ENCODE data around the gene TBX22.
"Not testable (repeated sequence)": the region's sequence is repeated elsewhere in the genome, so short reads cannot be mapped to it uniquely, and the experiment has no call there.

TBX22 gene

DNA sequence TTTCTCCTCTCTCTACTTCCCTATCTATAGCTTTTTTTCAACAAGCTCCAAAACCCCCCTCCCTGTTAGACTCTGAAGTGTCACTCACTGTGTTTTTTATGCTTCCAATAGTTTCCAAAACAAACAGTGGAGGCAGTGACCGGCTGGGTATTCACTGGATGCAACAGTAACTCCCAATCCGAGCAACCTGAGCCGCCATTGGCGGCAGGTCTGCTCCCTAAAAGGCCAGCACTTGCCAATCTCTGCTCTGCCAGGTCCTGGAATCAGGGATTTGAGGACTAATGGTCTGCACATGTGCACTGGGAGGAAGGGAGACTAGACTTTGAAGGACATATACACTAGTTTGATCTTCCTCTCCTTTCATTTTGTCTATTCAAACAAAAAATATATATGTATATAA, 7.1 kb downstream of the TBX22 start:
- TF ChIP-seq FOXK2 (IDR thresholded peaks at IDR 0.05) (no peak), SP1 (IDR thresholded peaks at IDR 0.05) (no peak), SUZ12 (IDR thresholded peaks at IDR 0.05) (no peak), L3MBTL2 (conservative IDR thresholded peaks at IDR 0.05) (no peak), CTBP1 (IDR thresholded peaks at IDR 0.05; ENCODE audit: borderline replicate concordance) (no peak), NFRKB (IDR thresholded peaks at IDR 0.05) (no peak), ZNF384 (IDR thresholded peaks at IDR 0.05) (no peak), ARNT (IDR thresholded peaks at IDR 0.05) (no peak), FOXA1 (IDR thresholded peaks at IDR 0.05) (no peak), FOXM1 (IDR thresholded peaks at IDR 0.05; ENCODE audit: borderline replicate concordance) (no peak), ELF4 (IDR thresholded peaks at IDR 0.05) (no peak), LEF1 (IDR thresholded peaks at IDR 0.05; ENCODE audit: borderline replicate concordance) (no peak), HDGF (IDR thresholded peaks at IDR 0.05; ENCODE audit: borderline replicate concordance) (no peak), BHLHE40 (IDR thresholded peaks at IDR 0.05; ENCODE audit: borderline replicate concordance) (no peak), TARDBP (IDR thresholded peaks at IDR 0.05) (no peak)
- TF ChIP-seq, protein P1, sequence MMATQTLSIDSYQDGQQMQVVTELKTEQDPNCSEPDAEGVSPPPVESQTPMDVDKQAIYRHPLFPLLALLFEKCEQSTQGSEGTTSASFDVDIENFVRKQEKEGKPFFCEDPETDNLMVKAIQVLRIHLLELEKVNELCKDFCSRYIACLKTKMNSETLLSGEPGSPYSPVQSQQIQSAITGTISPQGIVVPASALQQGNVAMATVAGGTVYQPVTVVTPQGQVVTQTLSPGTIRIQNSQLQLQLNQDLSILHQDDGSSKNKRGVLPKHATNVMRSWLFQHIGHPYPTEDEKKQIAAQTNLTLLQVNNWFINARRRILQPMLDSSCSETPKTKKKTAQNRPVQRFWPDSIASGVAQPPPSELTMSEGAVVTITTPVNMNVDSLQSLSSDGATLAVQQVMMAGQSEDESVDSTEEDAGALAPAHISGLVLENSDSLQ (IDR thresholded peaks at IDR 0.05) = no peak
- CTCF ChIA-PET = no interaction called here
- no peak for DNase-seq (ENCODE audit: extremely low spot score)
- POLR2A ChIA-PET = no interaction called here

DNA sequence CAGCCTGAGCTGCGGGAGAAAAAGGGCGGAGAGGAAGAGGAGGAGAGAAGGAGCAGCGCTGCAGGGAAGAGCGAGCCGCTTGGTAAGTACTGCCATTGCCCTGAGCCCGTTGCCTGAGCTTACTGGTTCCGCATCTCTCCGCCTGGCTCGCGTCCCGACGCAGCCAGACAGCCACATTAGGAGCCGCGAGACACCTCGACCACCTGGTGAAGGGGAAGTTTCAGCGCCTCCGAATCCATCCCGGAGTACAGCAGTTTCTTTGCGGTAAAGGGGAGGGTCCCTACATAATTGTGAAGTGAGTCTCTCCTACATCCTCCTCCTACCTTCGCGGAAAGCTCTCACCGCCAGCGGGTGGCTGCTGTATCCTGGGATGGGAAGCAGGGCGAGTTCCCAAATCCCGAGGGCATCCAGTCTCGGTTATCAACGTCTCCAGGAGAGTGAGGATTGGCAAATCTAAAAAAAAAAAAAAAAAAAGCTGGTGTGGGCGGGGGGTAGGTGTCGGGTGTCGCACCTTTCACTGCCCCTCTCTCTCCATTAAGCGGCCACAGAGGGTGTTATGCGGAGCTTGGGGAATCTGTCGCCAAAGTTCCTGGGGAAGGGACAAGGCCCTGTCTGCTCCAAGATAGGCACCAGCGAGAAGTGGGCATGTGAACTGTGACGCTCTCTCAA, 7.9 kb downstream of the TBX22 start:
- CTCF ChIA-PET = no interaction called here
- no peak for DNase-seq (ENCODE audit: extremely low spot score)
- TF ChIP-seq SP1 (IDR thresholded peaks at IDR 0.05) = no peak
- no peak for TF ChIP-seq LEF1 (IDR thresholded peaks at IDR 0.05; ENCODE audit: borderline replicate concordance)
- no peak for TF ChIP-seq TARDBP (IDR thresholded peaks at IDR 0.05)
- TF ChIP-seq, protein P1 (IDR thresholded peaks at IDR 0.05) = no peak
- no peak for TF ChIP-seq ELF4 (IDR thresholded peaks at IDR 0.05)
- TF ChIP-seq NFRKB (IDR thresholded peaks at IDR 0.05) = no peak
- no peak for TF ChIP-seq BHLHE40 (IDR thresholded peaks at IDR 0.05; ENCODE audit: borderline replicate concordance)
- TF ChIP-seq FOXA1 (IDR thresholded peaks at IDR 0.05) = no peak
- no peak for TF ChIP-seq SUZ12 (IDR thresholded peaks at IDR 0.05)
- no peak for TF ChIP-seq CTBP1 (IDR thresholded peaks at IDR 0.05; ENCODE audit: borderline replicate concordance)
- no peak for TF ChIP-seq L3MBTL2 (conservative IDR thresholded peaks at IDR 0.05)
- no peak for TF ChIP-seq HDGF (IDR thresholded peaks at IDR 0.05; ENCODE audit: borderline replicate concordance)
- no peak for TF ChIP-seq FOXM1 (IDR thresholded peaks at IDR 0.05; ENCODE audit: borderline replicate concordance)
- TF ChIP-seq FOXK2 (IDR thresholded peaks at IDR 0.05) = no peak
- no peak for TF ChIP-seq ZNF384 (IDR thresholded peaks at IDR 0.05)
- TF ChIP-seq ARNT (IDR thresholded peaks at IDR 0.05) = no peak
- POLR2A ChIA-PET = no interaction called here

DNA sequence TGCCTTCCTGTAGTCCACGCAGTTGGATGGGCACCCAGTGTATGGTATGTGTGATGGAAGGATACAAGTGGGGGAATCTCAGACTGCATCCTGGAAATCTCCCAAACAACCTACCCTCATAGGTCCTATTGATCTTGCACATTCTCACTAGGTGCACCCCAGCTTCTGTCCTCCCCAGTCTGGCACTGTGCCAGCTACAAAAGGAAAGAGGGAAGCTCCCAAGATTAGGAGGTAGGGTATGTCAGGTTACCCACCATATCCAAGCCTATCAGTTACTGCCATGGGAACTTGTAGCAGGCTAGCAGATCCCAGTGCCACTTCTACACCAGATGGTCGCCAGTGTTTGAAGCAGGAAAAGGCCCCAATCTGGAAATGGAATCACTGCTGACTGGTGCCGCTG, 11.6 kb downstream of the TBX22 start:
- ChIA-PET POLR2A (no interaction called here), CTCF (no interaction called here)
- DNase-seq (ENCODE audit: extremely low spot score) = no peak
- TF ChIP-seq SUZ12 (IDR thresholded peaks at IDR 0.05) = no peak
- no peak for TF ChIP-seq FOXK2 (IDR thresholded peaks at IDR 0.05)
- no peak for TF ChIP-seq HDGF (IDR thresholded peaks at IDR 0.05; ENCODE audit: borderline replicate concordance)
- no peak for TF ChIP-seq LEF1 (IDR thresholded peaks at IDR 0.05; ENCODE audit: borderline replicate concordance)
- no peak for TF ChIP-seq TARDBP (IDR thresholded peaks at IDR 0.05)
- TF ChIP-seq ZNF384 (IDR thresholded peaks at IDR 0.05) = no peak
- no peak for TF ChIP-seq FOXA1 (IDR thresholded peaks at IDR 0.05)
- TF ChIP-seq L3MBTL2 (conservative IDR thresholded peaks at IDR 0.05) = no peak
- TF ChIP-seq ARNT (IDR thresholded peaks at IDR 0.05) = no peak
- no peak for TF ChIP-seq ELF4 (IDR thresholded peaks at IDR 0.05)
- no peak for TF ChIP-seq FOXM1 (IDR thresholded peaks at IDR 0.05; ENCODE audit: borderline replicate concordance)
- TF ChIP-seq SP1 (IDR thresholded peaks at IDR 0.05) = no peak
- no peak for TF ChIP-seq CTBP1 (IDR thresholded peaks at IDR 0.05; ENCODE audit: borderline replicate concordance)
- TF ChIP-seq BHLHE40 (IDR thresholded peaks at IDR 0.05; ENCODE audit: borderline replicate concordance) = no peak
- TF ChIP-seq, protein P1 (IDR thresholded peaks at IDR 0.05) = no peak

DNA sequence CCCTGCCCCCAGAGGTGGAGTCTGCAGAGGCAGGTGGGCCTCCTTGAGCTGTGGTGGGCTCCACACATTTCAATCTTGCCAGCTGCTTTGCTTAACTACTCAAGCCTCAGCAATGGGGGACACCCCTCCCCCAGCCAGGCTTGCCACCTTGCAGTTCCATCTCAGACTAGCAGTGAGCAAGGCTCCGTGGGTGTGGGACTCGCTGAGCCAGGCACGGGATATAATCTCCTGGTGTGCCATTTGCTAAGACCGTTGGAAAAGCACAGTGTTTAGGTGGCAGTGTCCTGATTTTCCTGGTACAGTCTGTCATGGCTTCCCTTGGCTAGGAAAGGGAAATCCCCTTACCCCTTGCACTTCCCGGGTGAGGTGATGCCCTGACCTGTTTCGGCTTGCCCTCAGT, 51.6 kb downstream of the TBX22 start:
- DNase-seq (ENCODE audit: extremely low spot score); CTCF ChIA-PET; POLR2A ChIA-PET: not testable (repeated sequence)

DNA sequence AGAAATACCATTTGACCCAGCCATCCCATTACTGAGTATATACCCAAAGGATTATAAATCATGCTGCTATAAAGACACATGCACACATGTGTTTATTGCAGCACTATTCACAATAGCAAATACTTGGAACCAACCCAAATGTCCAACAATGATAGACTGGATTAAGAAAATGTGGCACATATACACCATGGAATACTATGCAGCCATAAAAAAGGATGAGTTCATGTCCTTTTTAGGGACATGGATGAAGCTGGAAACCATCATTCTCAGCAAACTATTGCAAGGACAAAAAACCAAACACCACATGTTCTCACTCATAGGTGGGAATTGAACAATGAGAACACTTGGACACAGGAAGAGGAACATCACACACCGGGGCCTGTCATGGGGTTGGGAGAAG, 61.1 kb downstream of the TBX22 start:
- POLR2A ChIA-PET; DNase-seq (ENCODE audit: extremely low spot score); CTCF ChIA-PET: not testable (repeated sequence)
